ENCODE data around the gene DPP6.

The DPP6 gene

GRCh38 chr7:154857728-154858681 is 805.8 kb downstream of the DPP6 start:
- no peak overlapping the region for H3K27ac Mint-ChIP-seq
- H3K36me3 Mint-ChIP-seq (ENCODE audit: low read depth) = no peaks in the 10 kb centered on the region
- H3K4me3 Mint-ChIP-seq = no peak overlapping the region
- no peaks in the 10 kb centered on the region for H3K4me1 Mint-ChIP-seq (ENCODE audit: low read depth)
- no peaks in the 10 kb centered on the region for H3K9me3 Mint-ChIP-seq
- no peaks in the 10 kb centered on the region for H3K27me3 Mint-ChIP-seq (ENCODE audit: low read depth)

DNA sequence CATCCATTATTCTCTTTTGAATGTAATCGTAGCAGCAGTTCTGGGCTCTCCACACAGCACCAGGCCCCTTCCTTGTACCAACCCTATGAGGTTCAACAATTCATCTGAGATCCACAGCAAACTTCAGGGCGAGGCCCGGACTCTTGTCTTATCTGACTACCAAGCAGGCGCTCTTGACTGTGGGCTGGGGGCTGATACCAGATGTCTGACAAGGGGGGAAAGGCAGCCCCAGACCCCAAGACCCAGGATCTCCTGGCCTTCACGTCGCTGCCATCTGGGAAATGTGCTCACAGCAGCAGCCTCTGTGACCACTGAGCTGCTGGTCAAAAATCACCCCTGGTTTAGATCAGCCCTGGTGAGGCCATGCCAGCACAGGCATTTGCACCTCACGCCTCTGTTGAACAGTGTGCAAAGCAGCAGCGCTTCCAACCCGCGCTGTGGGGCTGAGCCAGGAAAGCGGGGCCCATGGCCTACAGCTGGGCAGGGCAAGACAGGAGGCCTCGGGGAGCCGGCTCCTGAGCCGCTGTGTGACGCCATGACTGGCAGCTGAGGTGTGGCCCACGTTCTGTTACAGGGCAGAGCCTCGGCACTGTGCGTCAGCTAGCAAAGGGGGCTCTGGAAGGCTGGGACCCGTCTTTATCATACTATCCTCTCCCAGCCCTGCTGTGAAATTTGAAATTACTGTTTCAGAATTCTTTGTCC is 806.8 kb downstream of the DPP6 start:
- Mint-ChIP-seq H3K4me3 (no peak overlapping the region), H3K36me3 (ENCODE audit: low read depth) (no peaks in the 10 kb centered on the region), H3K27me3 (ENCODE audit: low read depth) (no peaks in the 10 kb centered on the region), H3K4me1 (ENCODE audit: low read depth) (no peaks in the 10 kb centered on the region), H3K27ac (no peak overlapping the region), H3K9me3 (no peaks in the 10 kb centered on the region)

DNA sequence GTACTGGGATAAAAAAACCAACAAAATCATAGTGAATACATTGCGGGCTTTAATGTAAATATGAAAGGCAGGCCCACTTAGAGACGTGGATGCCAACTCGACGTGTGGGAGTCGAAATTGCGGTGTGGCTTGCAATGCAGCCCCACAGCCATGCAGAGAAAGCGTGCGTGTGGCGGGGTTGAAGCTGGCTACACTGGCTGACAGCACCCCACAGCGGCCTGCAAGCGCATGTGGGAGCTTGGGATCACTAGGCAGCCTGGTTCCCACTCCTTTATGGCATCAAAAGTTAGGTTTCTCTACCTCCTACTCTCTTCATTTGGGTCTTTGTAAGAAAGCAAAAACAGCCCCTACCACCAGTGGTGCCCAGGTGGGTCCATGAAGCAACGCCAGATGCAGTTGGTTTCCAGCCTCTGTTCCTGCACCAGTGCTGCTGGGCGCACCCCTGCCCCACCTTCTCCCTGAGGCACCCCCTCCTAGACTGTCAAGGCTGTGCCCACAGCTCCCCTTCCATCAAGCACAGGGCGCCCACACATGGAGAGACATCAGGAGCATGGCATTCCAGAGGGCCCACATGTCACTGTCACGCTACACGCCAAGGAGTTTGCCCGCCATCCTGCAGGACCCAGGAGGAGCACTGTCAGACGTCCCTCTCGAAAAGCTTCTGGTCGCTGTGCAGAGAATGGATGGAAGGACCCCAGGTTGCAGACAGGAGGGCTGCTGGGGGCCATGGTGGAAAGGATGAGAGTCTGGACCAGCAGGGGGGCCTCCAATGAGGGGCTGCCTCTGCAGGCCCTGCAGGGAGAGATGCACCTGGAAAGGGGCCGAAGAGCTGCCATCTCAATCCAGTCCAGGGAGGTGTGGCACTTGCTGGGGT is 807.8 kb downstream of the DPP6 start:
- Mint-ChIP-seq H3K9me3 (no peaks in the 10 kb centered on the region), H3K4me3 (no peak overlapping the region), H3K36me3 (ENCODE audit: low read depth) (no peaks in the 10 kb centered on the region), H3K27me3 (ENCODE audit: low read depth) (no peaks in the 10 kb centered on the region), H3K27ac (no peak overlapping the region), H3K4me1 (ENCODE audit: low read depth) (no peaks in the 10 kb centered on the region)

DNA sequence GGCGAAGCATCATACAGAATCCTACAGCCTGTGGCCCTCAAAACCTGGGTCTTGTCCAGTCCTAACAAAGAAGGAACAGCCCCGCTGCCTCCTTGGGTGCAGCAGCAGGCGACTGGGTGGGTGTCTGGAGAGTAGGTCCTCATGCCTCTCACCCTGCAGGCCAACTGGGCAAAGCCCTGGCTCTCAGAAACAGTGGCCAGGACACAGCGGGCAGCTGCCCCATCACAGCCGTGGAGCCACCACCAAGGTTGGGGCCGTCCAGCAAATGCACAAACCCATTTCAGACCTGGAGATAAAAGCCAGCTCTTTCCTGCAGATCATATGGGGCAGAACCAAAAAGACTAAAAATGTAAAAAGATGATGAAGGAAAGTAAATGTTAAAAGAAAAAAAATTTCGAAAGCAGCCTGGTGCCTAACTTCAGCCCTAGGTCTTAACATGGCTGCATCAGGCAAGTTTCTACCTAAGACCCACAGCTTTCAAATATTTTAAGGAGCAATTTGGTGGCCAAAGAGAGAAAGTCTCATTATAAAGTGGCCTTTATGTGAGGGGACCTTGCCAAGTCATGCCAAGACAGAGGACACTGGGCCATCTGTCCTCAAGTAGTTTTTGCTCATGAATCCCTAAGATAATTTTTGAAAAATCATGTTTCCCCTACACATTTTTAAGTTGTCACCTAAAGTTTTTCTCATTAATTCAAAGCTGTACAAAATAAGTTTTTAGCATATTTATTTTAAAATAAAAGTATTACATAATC is 808.6 kb downstream of the DPP6 start:
- no peak overlapping the region for H3K4me3 Mint-ChIP-seq
- H3K9me3 Mint-ChIP-seq = no peaks in the 10 kb centered on the region
- H3K27me3 Mint-ChIP-seq (ENCODE audit: low read depth) = no peaks in the 10 kb centered on the region
- H3K36me3 Mint-ChIP-seq (ENCODE audit: low read depth) = no peaks in the 10 kb centered on the region
- H3K4me1 Mint-ChIP-seq (ENCODE audit: low read depth) = no peaks in the 10 kb centered on the region
- H3K27ac Mint-ChIP-seq = no peak overlapping the region

GRCh38 chr7:154861589-154861988 is 809.4 kb downstream of the DPP6 start:
- Mint-ChIP-seq H3K27me3 (ENCODE audit: low read depth) (peaks cover 1% of the 10 kb centered on the region), H3K9me3 (no peaks in the 10 kb centered on the region), H3K27ac (no peak overlapping the region), H3K4me1 (ENCODE audit: low read depth) (no peaks in the 10 kb centered on the region), H3K4me3 (no peak overlapping the region), H3K36me3 (ENCODE audit: low read depth) (no peaks in the 10 kb centered on the region)

- no peak overlapping the region for H3K27ac Mint-ChIP-seq
- no peaks in the 10 kb centered on the region for H3K36me3 Mint-ChIP-seq (ENCODE audit: low read depth)
- no peaks in the 10 kb centered on the region for H3K4me1 Mint-ChIP-seq (ENCODE audit: low read depth)
- H3K27me3 Mint-ChIP-seq (ENCODE audit: low read depth) = peaks cover 8% of the 10 kb centered on the region
- no peak overlapping the region for H3K4me3 Mint-ChIP-seq
- H3K9me3 Mint-ChIP-seq = no peaks in the 10 kb centered on the region
Measured at GRCh38 chr7:154862153-154862791, 810.1 kb downstream of the DPP6 start.

DNA sequence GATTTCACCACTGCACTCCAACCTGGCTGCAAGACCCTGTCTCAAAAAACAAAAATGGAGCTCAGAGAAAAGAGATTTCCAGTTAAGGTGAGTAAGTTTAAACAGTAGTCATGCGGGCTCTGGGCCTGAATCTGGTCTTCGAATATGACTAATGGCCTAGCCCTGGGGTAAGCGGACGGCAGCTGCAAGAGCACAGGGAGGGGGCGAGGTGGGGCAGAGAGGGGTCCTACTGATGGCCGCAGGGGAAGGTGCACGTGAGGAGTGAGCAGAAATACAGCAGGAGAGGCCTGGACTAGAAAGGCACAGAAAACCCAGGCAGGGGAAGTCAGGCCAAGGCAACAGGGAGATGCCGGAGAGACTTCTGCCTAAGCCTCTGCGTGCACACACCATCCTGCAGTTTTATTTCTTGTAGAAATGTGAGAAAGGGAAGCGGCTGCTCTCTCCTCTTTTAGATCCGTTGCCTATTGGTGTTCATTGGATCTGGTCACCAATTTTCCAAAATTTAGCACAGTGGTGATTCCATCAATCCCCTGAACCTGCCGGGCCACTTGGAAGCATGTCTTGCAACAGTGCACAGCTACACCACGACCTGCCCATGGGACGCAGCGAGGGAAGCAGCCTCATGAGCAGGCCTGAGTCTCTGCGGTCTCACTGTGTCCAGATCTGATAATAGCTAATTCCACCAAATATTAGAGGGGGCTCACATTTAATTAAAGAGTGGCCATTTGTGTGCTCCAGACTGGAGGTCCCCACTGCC is 811.7 kb downstream of the DPP6 start:
- Mint-ChIP-seq H3K27ac (no peak overlapping the region), H3K27me3 (ENCODE audit: low read depth) (peaks cover 19% of the 10 kb centered on the region), H3K4me1 (ENCODE audit: low read depth) (no peaks in the 10 kb centered on the region), H3K4me3 (no peak overlapping the region), H3K36me3 (ENCODE audit: low read depth) (no peaks in the 10 kb centered on the region), H3K9me3 (no peaks in the 10 kb centered on the region)

DNA sequence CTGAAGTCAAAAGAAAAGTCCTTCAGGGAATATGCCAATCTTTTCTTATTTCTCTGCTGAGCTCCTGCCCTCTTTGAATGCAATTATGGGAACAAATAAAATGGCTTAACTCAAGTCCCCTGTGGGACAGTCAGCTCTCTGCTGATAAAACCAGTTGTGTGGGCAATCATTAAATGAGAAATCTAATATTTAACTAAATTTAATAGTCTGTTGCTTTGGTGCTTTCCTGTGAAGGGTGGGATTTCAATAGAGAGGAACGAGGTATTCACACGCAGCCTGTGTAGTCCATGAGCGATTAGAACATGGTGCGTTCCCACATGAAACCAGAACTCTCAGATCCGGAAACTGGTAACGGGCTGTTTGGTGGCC is 812.3 kb downstream of the DPP6 start:
- Mint-ChIP-seq H3K27me3 (ENCODE audit: low read depth) (peaks cover 21% of the 10 kb centered on the region), H3K27ac (no peak overlapping the region), H3K36me3 (ENCODE audit: low read depth) (no peaks in the 10 kb centered on the region), H3K4me3 (no peak overlapping the region), H3K4me1 (ENCODE audit: low read depth) (no peaks in the 10 kb centered on the region), H3K9me3 (no peaks in the 10 kb centered on the region)

DNA sequence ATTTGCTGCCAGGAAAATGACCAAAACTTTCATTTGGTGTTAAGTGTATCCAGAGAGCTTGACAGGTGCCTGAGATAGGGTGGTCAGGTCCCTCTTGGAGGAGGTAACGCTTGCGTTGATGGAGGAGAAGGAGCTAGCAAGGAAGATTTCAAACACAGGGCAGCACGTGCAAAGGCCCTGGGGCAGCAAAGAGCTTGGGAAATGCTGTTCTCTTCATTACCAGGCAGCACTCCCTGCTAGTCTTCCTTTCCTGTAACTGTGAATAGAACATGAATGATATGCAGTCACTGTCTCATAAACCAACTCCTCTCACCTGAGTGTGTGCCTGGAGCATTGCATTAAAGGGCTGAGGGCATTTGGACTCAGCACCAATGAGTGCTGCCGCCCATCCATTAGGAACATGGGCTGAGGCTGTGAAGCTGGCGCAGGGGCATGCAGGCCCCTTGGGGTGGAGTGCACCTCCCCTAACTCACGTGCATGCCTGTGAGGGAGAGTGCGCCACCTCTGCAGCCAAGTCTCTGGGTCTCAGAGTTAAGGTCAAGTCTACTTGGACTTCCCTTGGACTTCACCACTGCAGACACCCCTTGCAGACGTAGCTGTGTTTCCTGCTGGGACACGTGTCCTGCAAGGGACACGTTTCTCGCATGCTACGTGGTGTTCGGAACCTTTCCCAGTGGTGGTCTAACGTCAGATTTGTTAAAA is 813.9 kb downstream of the DPP6 start:
- H3K36me3 Mint-ChIP-seq (ENCODE audit: low read depth) = no peaks in the 10 kb centered on the region
- no peaks in the 10 kb centered on the region for H3K4me1 Mint-ChIP-seq (ENCODE audit: low read depth)

DNA sequence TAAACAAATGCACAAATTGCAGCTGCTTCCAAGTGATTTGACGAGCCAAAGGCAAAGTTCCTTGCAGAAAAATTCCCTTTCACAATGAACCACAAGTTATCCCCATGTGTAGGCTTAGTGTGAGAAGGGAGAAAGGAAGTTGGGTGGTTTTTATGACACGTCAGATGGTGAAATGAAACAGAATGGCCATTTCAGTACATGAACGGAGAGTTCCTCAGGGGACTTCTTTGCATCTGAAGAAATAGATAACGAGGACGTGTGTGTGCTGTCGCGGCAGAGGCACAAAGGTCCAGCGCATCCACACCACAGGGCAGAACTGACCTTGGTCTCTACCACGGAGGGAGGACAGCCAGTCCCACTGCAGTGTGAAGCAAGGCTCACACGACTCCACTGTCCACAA is 814.9 kb downstream of the DPP6 start:
- Mint-ChIP-seq H3K36me3 (ENCODE audit: low read depth) (no peaks in the 10 kb centered on the region), H3K27ac (no peak overlapping the region), H3K9me3 (no peaks in the 10 kb centered on the region), H3K4me3 (no peak overlapping the region), H3K27me3 (ENCODE audit: low read depth) (peaks cover 24% of the 10 kb centered on the region), H3K4me1 (ENCODE audit: low read depth) (no peaks in the 10 kb centered on the region)

More for the DNA sequence above, 813.9 kb downstream of the DPP6 start:
- H3K27me3 Mint-ChIP-seq (ENCODE audit: low read depth) = peaks cover 24% of the 10 kb centered on the region
- H3K4me3 Mint-ChIP-seq = no peak overlapping the region
- H3K27ac Mint-ChIP-seq = no peak overlapping the region
- no peaks in the 10 kb centered on the region for H3K9me3 Mint-ChIP-seq

GRCh38 chr7:154868921-154869320 is 816.7 kb downstream of the DPP6 start:
- H3K36me3 Mint-ChIP-seq (ENCODE audit: low read depth) = no peaks in the 10 kb centered on the region
- H3K4me3 Mint-ChIP-seq = no peak overlapping the region
- H3K9me3 Mint-ChIP-seq = no peaks in the 10 kb centered on the region
- H3K4me1 Mint-ChIP-seq (ENCODE audit: low read depth) = no peaks in the 10 kb centered on the region
- H3K27ac Mint-ChIP-seq = no peak overlapping the region
- peaks cover 24% of the 10 kb centered on the region for H3K27me3 Mint-ChIP-seq (ENCODE audit: low read depth)

GRCh38 chr7:154869436-154869835 is 817.2 kb downstream of the DPP6 start:
- Mint-ChIP-seq H3K4me3 (no peak overlapping the region), H3K27ac (no peak overlapping the region), H3K27me3 (ENCODE audit: low read depth) (peaks cover 24% of the 10 kb centered on the region), H3K9me3 (no peaks in the 10 kb centered on the region), H3K36me3 (ENCODE audit: low read depth) (no peaks in the 10 kb centered on the region), H3K4me1 (ENCODE audit: low read depth) (no peaks in the 10 kb centered on the region)
